Stimulated activated CD4-positive, alpha-beta T cell treated with anti-CD3 and anti-CD28 coated beads, TNF-alpha, amount 100 ng/mL, for 4 hours (primary cell): ENCODE results near the gene RAB35.
A peak's percentile ranks its signal among the peaks of the same experiment; 100 is the strongest.

Source experiments
- DNase-seq, 3 experiments: peaks; one replicate each; pipeline ENCODE4 v3.0.0-alpha.2; 2020; ENCODE audit warnings: low read depth in 3 of 3

RAB35 gene

GRCh38 chr12:120132863-120133385 lies 16.4 kb upstream of the RAB35 start:
- no peak for DNase-seq

GRCh38 chr12:120132054-120132836 lies 15.7 kb upstream of the RAB35 start:
- no peak for DNase-seq

- no peak for DNase-seq
Observed at GRCh38 chr12:120131116-120131515, 14.6 kb upstream of the RAB35 start.

GRCh38 chr12:120130011-120130410 lies 13.5 kb upstream of the RAB35 start:
- DNase-seq, result no peak

- no peak for DNase-seq
Observed at GRCh38 chr12:120126635-120127005, 10.1 kb upstream of the RAB35 start.

- no peak for DNase-seq
Observed at GRCh38 chr12:120125792-120126634, 9.5 kb upstream of the RAB35 start.

GRCh38 chr12:120125029-120125428 lies 8.5 kb upstream of the RAB35 start:
- DNase-seq, result no peak

- DNase-seq, result no peak
Observed at GRCh38 chr12:120121766-120122293, 5.3 kb upstream of the RAB35 start.

GRCh38 chr12:120121343-120121742 lies 4.8 kb upstream of the RAB35 start:
- DNase-seq, result no peak

- DNase-seq, result no peak
Observed at GRCh38 chr12:120119271-120119973, 2.9 kb upstream of the RAB35 start.

GRCh38 chr12:120118321-120119061 lies 1.9 kb upstream of the RAB35 start:
- no peak for DNase-seq

GRCh38 chr12:120117961-120118320 lies 1.4 kb upstream of the RAB35 start:
- no peak for DNase-seq

GRCh38 chr12:120116792-120117651 lies 469 bp upstream of the RAB35 start:
- DNase-seq, result peak; percentile 96 to 97 (median 97)

GRCh38 chr12:120115692-120116440 lies 687 bp downstream of the RAB35 start:
- no peak for DNase-seq

- DNase-seq, result no peak
Observed at GRCh38 chr12:120115066-120115465, 1.5 kb downstream of the RAB35 start.

- DNase-seq, result no peak
Observed at GRCh38 chr12:120110550-120111501, 5.7 kb downstream of the RAB35 start.

- no peak for DNase-seq
Observed at GRCh38 chr12:120109570-120110267, 6.8 kb downstream of the RAB35 start.

- no peak for DNase-seq
Observed at GRCh38 chr12:120106151-120106550, 10.4 kb downstream of the RAB35 start.
